T-cell (primary cell): Measurements from ENCODE around the gene ZNF565. TPM values are rescaled to one million over a fixed set of nuclear protein-coding genes. Genes with fewer than 3 reads are reported as not detected.
A peak's percentile ranks its signal among the peaks of the same experiment; 100 is the strongest.
"Not testable (repeated sequence)": the region's sequence is repeated elsewhere in the genome, so short reads cannot be mapped to it uniquely, and the experiment has no call there.

Experiments used
- ATAC-seq, 4 experiments: fragments of 200-7000 bp in 3 of 4; fragments of 150-1000 bp in 1 of 4; cut with Tn5 transposase; replicated peaks in 1 of 4; 1 replicate in 3 of 4; 2 replicates in 1 of 4; pipeline ENCODE4 v1.10.0; 2021; ENCODE audit warnings: moderate library complexity in 3 of 4, mild to moderate bottlenecking in 2 of 4, moderate number of reproducible peaks in 1 of 4
- CTCF ChIA-PET, 2 donors: fragments of 300-600 bp; sonication (Branson Sonifier 250); formaldehyde crosslinking; loops; one replicate each; lab custom pipeline; 2022; ENCODE audit warnings: antibody characterized with exemption in 2 of 2; lab: Charles Lee
- POLR2A ChIA-PET, 2 donors: fragments of 300-600 bp; sonication (Branson Sonifier 250); formaldehyde crosslinking; loops; one replicate each; lab custom pipeline; 2022; ENCODE audit warnings: antibody characterized with exemption in 2 of 2; lab: Charles Lee
- DNase-seq, 35 experiments: peaks; one replicate each; pipeline versions ENCODE4 v3.0.0 to v3.0.0-alpha.2; 2013 to 2023
- H3K27ac ChIP-seq: one replicate; pipeline ENCODE4 v1.5.1; 2013; ENCODE audit warnings: low read length
- H3K27me3 ChIP-seq, 2 experiments: replicated peaks in 1 of 2; 1 replicate in 1 of 2; 2 replicates in 1 of 2; pipeline versions ENCODE4 v1.6.1 to v1.7.0; 2013; ENCODE audit warnings: low read length in 1 of 2, mixed read lengths in 1 of 2; ENCODE audit not compliant: control insufficient read depth in 2 of 2, insufficient read depth in 2 of 2; ENCODE audit errors: extremely low read depth in 1 of 2
- H3K36me3 ChIP-seq, 2 donors: 1 replicate in 1 of 2; 2 replicates in 1 of 2; pipeline versions ENCODE4 v1.6.1 to v1.7.0; 2013; ENCODE audit warnings: low read length in 1 of 2; ENCODE audit not compliant: control insufficient read depth in 2 of 2, insufficient read depth in 1 of 2; ENCODE audit errors: extremely low read depth in 1 of 2
- H3K4me1 ChIP-seq, 2 experiments: 1 replicate in 1 of 2; 2 replicates in 1 of 2; pipeline versions ENCODE4 v1.6.1 to v1.7.0; 2013; ENCODE audit warnings: low read length in 2 of 2, mixed read lengths in 1 of 2; ENCODE audit not compliant: insufficient read depth in 2 of 2, control insufficient read depth in 1 of 2; ENCODE audit errors: extremely low read depth in 1 of 2
- H3K4me3 ChIP-seq, 2 donors: 1 replicate in 1 of 2; 2 replicates in 1 of 2; pipeline versions ENCODE4 v1.5.1 to v1.7.0; 2013; ENCODE audit warnings: mild to moderate bottlenecking in 2 of 2, low read length in 1 of 2, moderate library complexity in 1 of 2; ENCODE audit not compliant: control insufficient read depth in 1 of 2; ENCODE audit errors: extremely low read depth in 1 of 2
- H3K9me3 ChIP-seq: 2 replicates; pipeline ENCODE4 v1.7.0; 2013
- H3K27ac Mint-ChIP-seq, 2 donors: one replicate each; pipeline ENCODE4 v1.8.0; 2020 to 2021; ENCODE audit warnings: mild to moderate bottlenecking in 2 of 2, mixed read lengths in 2 of 2
- H3K27me3 Mint-ChIP-seq, 2 donors: one replicate each; pipeline ENCODE4 v1.8.0; 2021 to 2022; ENCODE audit warnings: mixed read lengths in 2 of 2
- H3K36me3 Mint-ChIP-seq: one replicate; pipeline ENCODE4 v1.8.0; 2021; ENCODE audit warnings: mixed read lengths
- H3K4me1 Mint-ChIP-seq, 3 donors: one replicate each; pipeline ENCODE4 v1.8.0; 2020 to 2022; ENCODE audit warnings: mixed read lengths in 3 of 3, mild to moderate bottlenecking in 1 of 3
- H3K4me3 Mint-ChIP-seq, 3 donors: one replicate each; pipeline ENCODE4 v1.8.0; 2020 to 2022; ENCODE audit warnings: mild to moderate bottlenecking in 3 of 3, mixed read lengths in 3 of 3, moderate library complexity in 3 of 3
- H3K9me3 Mint-ChIP-seq, 3 donors: one replicate each; pipeline ENCODE4 v1.8.0; 2020 to 2022; ENCODE audit warnings: mixed read lengths in 3 of 3
- WGBS: methylation state at CpG from one replicate; pipeline ENCODE4 v1.1.5; 2013; ENCODE audit warnings: missing lambda C conversion rate; ENCODE audit not compliant: insufficient coverage; 5-methylcytosine and 5-hydroxymethylcytosine counted together
- total RNA-seq, 35 experiments: library from RNA in 6 of 35; stranded (reverse) in 6 of 35; fragments of 120-200 nt in 1 of 35; gene quantifications; one replicate each; pipeline versions ENCODE4 v1.2.1 to v1.2.4 and lab custom pipeline; 2013 to 2026

Gene ZNF565
- total RNA-seq, 5 donors from 2014 or later (not counting 1 experiment from before 2014, with no cell fraction given), result 7.5 to 9.1 (median 8.0) TPM

DNA sequence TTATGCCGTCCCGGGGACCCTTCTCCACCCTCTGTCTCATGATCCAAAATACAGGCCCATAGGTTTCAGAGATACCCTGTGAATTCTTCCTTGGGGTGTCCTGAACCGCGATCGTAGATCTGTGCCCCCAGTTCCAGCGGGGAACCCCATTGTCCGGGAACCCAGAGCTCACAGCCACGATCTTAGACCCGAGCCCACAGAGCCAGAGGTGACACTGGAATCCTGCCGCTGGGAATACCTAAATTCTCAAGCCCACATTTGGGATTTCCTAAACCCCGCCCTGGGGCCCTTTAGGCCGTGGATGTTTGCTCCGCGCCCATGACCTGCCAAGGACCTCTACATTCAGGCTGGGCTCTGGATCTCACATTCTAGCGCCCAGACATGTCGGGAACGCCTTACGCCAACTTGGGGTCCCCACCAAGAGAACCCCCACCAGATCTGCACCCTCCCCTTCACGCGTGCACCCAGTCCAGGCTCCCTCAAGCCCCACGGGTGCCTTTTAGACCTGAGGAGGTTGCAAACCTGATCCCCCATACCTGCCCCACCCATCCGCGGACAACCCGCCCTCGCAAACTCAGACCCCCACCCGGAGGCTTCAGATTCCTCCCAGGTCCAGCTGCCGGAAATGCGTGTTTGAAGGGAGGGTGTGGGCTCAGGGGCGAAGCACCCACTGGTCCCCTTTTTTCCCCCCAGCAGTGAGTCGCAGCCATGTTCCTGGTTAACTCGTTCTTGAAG is 74.0 kb downstream of the ZNF565 start:
- no peaks in the 10 kb centered on the region for H3K27me3 Mint-ChIP-seq
- CTCF ChIA-PET, result interaction anchor here (0.6 to 1.5 kb wide), 2 partner anchors 12 to 239 kb away, joined by 3 to 10 read pairs; no protein-coding TSS in a partner anchor

DNA sequence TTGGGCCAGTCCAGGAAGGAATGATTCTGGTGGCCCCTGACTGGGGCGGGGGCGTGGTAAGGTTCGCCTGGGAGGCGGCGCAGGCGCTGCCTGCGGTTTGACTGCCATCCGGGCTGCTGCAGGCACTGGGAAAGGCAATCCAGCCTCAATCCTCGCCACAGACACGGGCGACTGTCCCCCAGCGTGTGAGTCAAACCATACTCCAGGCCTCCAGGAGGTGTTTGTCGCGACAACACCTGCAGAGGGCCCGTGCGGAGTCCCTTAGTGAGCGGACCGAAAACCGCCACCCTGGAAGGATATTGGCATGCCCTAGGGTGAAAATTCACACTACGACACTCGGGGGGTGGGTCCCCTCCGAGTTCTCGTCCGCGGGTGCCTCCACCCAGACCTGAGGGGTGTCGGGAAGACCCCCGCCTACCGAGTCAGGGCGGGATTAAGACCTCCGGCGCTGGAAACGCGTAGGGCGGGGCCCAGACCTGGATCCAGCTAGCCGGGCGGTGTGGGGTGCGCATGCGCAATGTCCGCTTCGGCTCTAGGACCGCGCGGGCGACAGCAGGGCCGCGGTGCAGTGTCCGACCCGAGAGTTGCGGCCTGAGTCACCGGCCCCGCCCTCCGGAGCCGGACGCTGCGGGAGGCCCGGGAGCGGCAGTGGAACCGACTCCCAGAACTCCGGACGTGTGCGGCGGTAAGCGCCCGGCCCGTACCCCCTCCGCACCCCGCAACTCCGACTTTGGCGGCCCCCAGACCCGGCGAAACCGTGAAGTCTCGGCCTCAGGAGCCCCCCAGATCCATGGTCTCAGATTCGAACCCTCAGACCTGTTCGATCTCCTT is 74.8 kb downstream of the ZNF565 start, which contains the start of gene CAPNS1:
Gene CAPNS1, plus strand, starts transcription at position 594 of the 831 bp plus-strand sequence. CDS start 946 bp downstream, outside the sequence.
- Mint-ChIP-seq H3K9me3 (no peaks in the 10 kb centered on the region), H3K4me3 (peak within 1 kb of the TSS; percentile 94 to 96 (median 95)), H3K27ac (peak within 1 kb of the TSS; percentile 93 to 96), H3K36me3 (peaks cover 18% of the 10 kb centered on the region), H3K27me3 (no peaks in the 10 kb centered on the region), H3K4me1 (peaks cover 13 to 24% (median 19%) of the 10 kb centered on the region in 3 donors)
- Histone ChIP-seq H3K36me3 (peaks cover 3 to 21% of the 10 kb centered on the region in 2 donors), H3K4me3 (peak within 1 kb of the TSS; percentile 55 to 68), H3K27me3 (peaks cover 0 to 3% of the 10 kb centered on the region in 2 experiments), H3K9me3 (no peaks in the 10 kb centered on the region), H3K4me1 (peaks cover 0 to 22% of the 10 kb centered on the region in 2 experiments), H3K27ac (peak within 1 kb of the TSS; percentile 57)
- ATAC-seq (peak; percentile 72 to 77 (median 74)), DNase-seq (peak; percentile 68 to 93 (median 83))
- CTCF ChIA-PET, result interaction anchor here in 1 of 2 donors (1.5 kb wide), 1 partner anchor 11 kb away, joined by 10 read pairs; no protein-coding TSS in a partner anchor
- WGBS, result 0% methylated on average over 71 of the region's 75 CpGs
- POLR2A ChIA-PET, result no interaction called here

More for the DNA sequence above, 74.0 kb downstream of the ZNF565 start:
- peaks cover 3 to 28% of the 10 kb centered on the region in 2 donors for H3K36me3 ChIP-seq
- no peaks in the 10 kb centered on the region for H3K27me3 ChIP-seq
- ATAC-seq, result peak; percentile 20 to 35 (median 24)
- Mint-ChIP-seq H3K9me3 (no peaks in the 10 kb centered on the region), H3K27ac (peak overlapping the region; percentile 93 to 96), H3K4me3 (peak overlapping the region; percentile 94 to 96 (median 95)), H3K4me1 (peaks cover 13 to 24% (median 19%) of the 10 kb centered on the region in 3 donors), H3K36me3 (peaks cover 21% of the 10 kb centered on the region)
- H3K4me3 ChIP-seq, result peak overlapping the region; percentile 55 to 68
- H3K9me3 ChIP-seq, result no peaks in the 10 kb centered on the region
- H3K4me1 ChIP-seq, result peaks cover 0 to 22% of the 10 kb centered on the region in 2 experiments
- 0% methylated on average over 18 of the region's 31 CpGs for WGBS
- peak in 19 of 35 experiments; percentile 6 to 52 (median 27) for DNase-seq
- POLR2A ChIA-PET, result no interaction called here
- peak overlapping the region; percentile 57 for H3K27ac ChIP-seq

DNA sequence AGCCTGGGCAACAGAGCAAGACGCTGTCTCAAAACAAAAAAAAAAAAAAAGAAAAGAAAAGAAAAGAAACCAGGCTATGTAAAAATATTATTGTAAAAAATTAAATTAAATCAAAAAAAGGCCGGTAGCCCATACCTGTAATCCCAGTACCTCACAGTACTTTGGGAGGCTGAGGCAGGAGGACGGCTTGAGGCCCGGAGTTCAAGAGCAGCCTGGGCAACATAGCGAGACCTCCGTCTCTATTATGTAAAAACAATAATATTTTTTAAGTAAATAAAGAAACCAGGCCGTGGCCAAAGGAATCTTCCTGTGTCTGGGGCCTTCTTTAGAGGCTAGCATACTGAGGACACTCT is 75.4 kb downstream of the ZNF565 start:
- ATAC-seq (no peak), DNase-seq (no peak)
- Mint-ChIP-seq H3K27me3 (no peaks in the 10 kb centered on the region), H3K9me3 (no peaks in the 10 kb centered on the region), H3K4me1 (peaks cover 13 to 24% (median 19%) of the 10 kb centered on the region in 3 donors), H3K4me3 (peak overlapping the region; percentile 94 to 96 (median 95)), H3K27ac (peak overlapping the region; percentile 93 to 96), H3K36me3 (peaks cover 16% of the 10 kb centered on the region)
- WGBS, result 13% methylated on average over 1 of the region's 7 CpGs
- ChIA-PET POLR2A (no interaction called here), CTCF (interaction anchor here in 1 of 2 donors (0.7 to 1.5 kb wide), 2 partner anchors 11 kb away, joined by 4 to 10 read pairs; no protein-coding TSS in a partner anchor)
- Histone ChIP-seq H3K9me3 (no peaks in the 10 kb centered on the region), H3K27ac (peak overlapping the region; percentile 57), H3K27me3 (peaks cover 0 to 3% of the 10 kb centered on the region in 2 experiments), H3K36me3 (peaks cover 3 to 15% of the 10 kb centered on the region in 2 donors), H3K4me3 (peak overlapping the region; percentile 55 to 68), H3K4me1 (peaks cover 0 to 22% of the 10 kb centered on the region in 2 experiments)

DNA sequence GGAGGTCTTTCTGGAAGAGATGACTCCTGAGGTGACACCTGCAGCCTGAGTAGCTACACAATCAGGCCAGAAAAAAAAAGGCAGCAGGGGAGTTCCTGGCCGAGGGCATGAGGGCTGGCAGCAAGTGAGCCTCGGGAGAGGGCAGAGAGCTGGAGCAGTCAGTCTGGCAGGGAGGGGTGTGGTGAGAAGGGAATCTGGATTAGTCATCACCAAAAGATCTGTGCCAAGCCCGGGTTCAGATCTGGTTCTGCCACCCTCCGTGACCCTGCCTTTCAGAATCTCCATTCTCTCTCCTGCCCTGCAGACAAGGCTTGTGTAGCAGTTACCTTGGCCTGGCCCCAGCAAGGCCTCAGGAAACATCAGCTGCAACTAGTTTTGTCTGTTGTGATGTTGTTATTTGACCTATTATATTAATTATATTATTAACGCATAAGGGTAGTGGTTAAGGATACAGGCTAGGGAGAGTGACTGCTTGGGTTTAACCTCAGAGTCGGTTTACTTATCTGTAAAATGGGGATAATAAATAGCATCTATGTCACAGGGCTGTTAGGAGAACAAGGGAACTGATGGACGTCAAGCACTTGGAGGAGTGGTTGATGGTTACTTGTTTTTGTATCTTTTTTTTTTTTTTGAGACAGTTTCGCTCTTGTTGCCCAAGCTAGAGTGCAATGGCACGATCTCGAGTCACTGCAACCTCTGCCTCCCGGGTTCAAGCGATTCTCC is 77.3 kb downstream of the ZNF565 start:
- H3K27ac ChIP-seq, result no peak overlapping the region
- ATAC-seq (no peak), DNase-seq (no peak)
- no peak overlapping the region for H3K4me3 ChIP-seq
- peaks cover 0 to 33% of the 10 kb centered on the region in 2 experiments for H3K4me1 ChIP-seq
- H3K27me3 ChIP-seq, result peaks cover 0 to 3% of the 10 kb centered on the region in 2 experiments
- ChIA-PET CTCF (interaction anchor here in 1 of 2 donors (0.6 kb wide), 1 partner anchor 46 kb away, joined by 3 read pairs; no protein-coding TSS in a partner anchor), POLR2A (no interaction called here)
- 80% methylated on average over 4 of the region's 12 CpGs for WGBS
- H3K4me3 Mint-ChIP-seq, result peak overlapping the region in 2 of 3 donors; percentile 6 to 21
- H3K9me3 ChIP-seq, result no peaks in the 10 kb centered on the region
- peak overlapping the region; percentile 71 to 79 for H3K27ac Mint-ChIP-seq
- H3K27me3 Mint-ChIP-seq, result no peaks in the 10 kb centered on the region
- H3K36me3 ChIP-seq, result peaks cover under 1 to 3% of the 10 kb centered on the region in 2 donors
- H3K9me3 Mint-ChIP-seq, result no peaks in the 10 kb centered on the region
- peaks cover 13 to 31% (median 27%) of the 10 kb centered on the region in 3 donors for H3K4me1 Mint-ChIP-seq
- H3K36me3 Mint-ChIP-seq, result peaks cover 6% of the 10 kb centered on the region

DNA sequence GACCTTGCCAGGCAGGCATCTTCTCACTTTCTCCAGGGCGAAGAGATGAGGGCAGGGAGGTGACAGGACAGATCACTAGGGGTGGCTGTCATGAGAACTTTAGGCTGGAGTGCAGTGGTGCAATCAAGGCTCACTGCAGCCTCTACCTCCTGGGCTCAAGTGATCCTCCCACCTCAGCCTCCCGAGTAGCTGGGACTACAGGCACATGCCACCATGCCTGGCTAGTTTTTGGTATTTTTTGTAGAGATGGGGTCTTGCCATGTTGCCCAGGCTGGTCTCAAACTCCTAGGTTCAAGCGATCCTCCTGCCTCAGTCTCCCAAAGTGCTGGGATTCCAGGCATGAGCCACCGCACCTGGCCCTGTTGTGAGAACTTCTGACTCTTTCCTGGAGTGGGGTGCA is 79.6 kb downstream of the ZNF565 start:
- ATAC-seq, H3K27me3 Mint-ChIP-seq, H3K27ac Mint-ChIP-seq, H3K9me3 Mint-ChIP-seq, H3K27me3 ChIP-seq, H3K36me3 Mint-ChIP-seq, H3K4me3 ChIP-seq, H3K36me3 ChIP-seq, H3K27ac ChIP-seq, POLR2A ChIA-PET, DNase-seq, H3K4me3 Mint-ChIP-seq, CTCF ChIA-PET, H3K9me3 ChIP-seq: not testable (repeated sequence)
- peaks cover 0 to 36% of the 10 kb centered on the region in 2 experiments for H3K4me1 ChIP-seq
- 100% methylated on average over 2 of the region's 4 CpGs for WGBS
- H3K4me1 Mint-ChIP-seq, result peaks cover 0 to 32% (median 24%) of the 10 kb centered on the region in 3 donors
